Kidney (tissue), 14 donors: ENCODE measurements around the gene FGD3. TPM values are rescaled to one million over a fixed set of nuclear protein-coding genes. Genes with fewer than 3 reads are reported as not detected.

Experiments used
- DNase-seq, 5 donors: peaks; one replicate each; pipeline ENCODE4 v3.0.0-alpha.2; 2013 to 2020
- FAIRE-seq: peaks from 2 replicates; lab custom pipeline; 2012; peaks lifted over from hg19 to GRCh38; lab: Jason Lieb, UNC
- H3K27ac ChIP-seq, 2 donors: one replicate each; pipeline ENCODE4 v1.7.0; 2013; ENCODE audit warnings: low read depth in 2 of 2, low read length in 2 of 2, inconsistent platforms in 1 of 2
- H3K27me3 ChIP-seq: one replicate; pipeline ENCODE4 v1.7.1; 2013; ENCODE audit warnings: low read length, inconsistent platforms; ENCODE audit not compliant: control insufficient read depth, insufficient read depth
- H3K36me3 ChIP-seq, 3 donors: one replicate each; pipeline versions ENCODE4 v1.7.0 to v1.7.1; 2013; ENCODE audit warnings: low read length in 3 of 3, control low read depth in 1 of 3, inconsistent platforms in 1 of 3; ENCODE audit not compliant: insufficient read depth in 3 of 3, control insufficient read depth in 2 of 3
- H3K4me1 ChIP-seq, 3 donors: one replicate each; pipeline versions ENCODE4 v1.7.0 to v1.7.1; 2013; ENCODE audit warnings: low read length in 3 of 3, inconsistent platforms in 1 of 3, low read depth in 1 of 3; ENCODE audit not compliant: control insufficient read depth in 2 of 3, insufficient read depth in 2 of 3
- H3K4me3 ChIP-seq, 3 donors: one replicate each; pipeline versions ENCODE4 v1.7.0 to v1.8.1; 2013; ENCODE audit warnings: low read length in 3 of 3, control low read depth in 1 of 3, inconsistent platforms in 1 of 3
- H3K9ac ChIP-seq, 3 donors: one replicate each; pipeline versions ENCODE4 v1.7.0 to v1.7.1; 2013; ENCODE audit warnings: low read length in 3 of 3, control low read depth in 1 of 3, inconsistent platforms in 1 of 3
- H3K9me3 ChIP-seq, 3 donors: one replicate each; pipeline versions ENCODE4 v1.7.0 to v1.7.1; 2013; ENCODE audit warnings: low read length in 3 of 3, control low read depth in 1 of 3, inconsistent platforms in 1 of 3; ENCODE audit not compliant: control insufficient read depth in 2 of 3, insufficient read depth in 1 of 3
- intact Hi-C: fragments of 100-400 bp; cut with DNase I; formaldehyde crosslinking; loops from one replicate; pipeline ENCODE4 v1.11.1; 2022
- polyA plus RNA-seq: library from polyadenylated mRNA; stranded (reverse); fragments of 350-450 nt; fragmentation: Illumina TruSeq; extraction: RNeasy Lipid Tissue Mini Kit (QIAGEN cat#74804); gene quantifications from one replicate; pipeline ENCODE4 v1.2.3, GENCODE V29; 2014; ENCODE audit warnings: low read depth, low replicate concordance; ENCODE audit not compliant: insufficient read depth
- total RNA-seq: library from RNA; stranded (reverse); fragmentation: NEBNext Ultra II Directional; extraction: Animal tissue kit (Norgen Biotek cat#: 25700); gene quantifications from one replicate; pipeline ENCODE4 v1.2.1, GENCODE V29; 2021
- TF ChIP-seq, protein P1 (sequence below): IDR thresholded peaks from 3 replicates; pipeline ENCODE4 v1.5.1; 2012; ENCODE audit warnings: mild to moderate bottlenecking, moderate library complexity, borderline replicate concordance; ENCODE audit not compliant: insufficient read depth; ENCODE audit errors: extremely low read depth
- donor health status: control.
- donor health status: control.
- donor health status: control.
- donor health status: control.
- donor health status: control.
- donor health status: DM: yes; HTN: yes; CAD: no.
- donor health status: Normal renal cell carcinoma (clear cell type).

The FGD3 gene
- total and polyA plus RNA-seq, 2 donors from 2014 or later: 7.4 to 12.1 TPM

DNA sequence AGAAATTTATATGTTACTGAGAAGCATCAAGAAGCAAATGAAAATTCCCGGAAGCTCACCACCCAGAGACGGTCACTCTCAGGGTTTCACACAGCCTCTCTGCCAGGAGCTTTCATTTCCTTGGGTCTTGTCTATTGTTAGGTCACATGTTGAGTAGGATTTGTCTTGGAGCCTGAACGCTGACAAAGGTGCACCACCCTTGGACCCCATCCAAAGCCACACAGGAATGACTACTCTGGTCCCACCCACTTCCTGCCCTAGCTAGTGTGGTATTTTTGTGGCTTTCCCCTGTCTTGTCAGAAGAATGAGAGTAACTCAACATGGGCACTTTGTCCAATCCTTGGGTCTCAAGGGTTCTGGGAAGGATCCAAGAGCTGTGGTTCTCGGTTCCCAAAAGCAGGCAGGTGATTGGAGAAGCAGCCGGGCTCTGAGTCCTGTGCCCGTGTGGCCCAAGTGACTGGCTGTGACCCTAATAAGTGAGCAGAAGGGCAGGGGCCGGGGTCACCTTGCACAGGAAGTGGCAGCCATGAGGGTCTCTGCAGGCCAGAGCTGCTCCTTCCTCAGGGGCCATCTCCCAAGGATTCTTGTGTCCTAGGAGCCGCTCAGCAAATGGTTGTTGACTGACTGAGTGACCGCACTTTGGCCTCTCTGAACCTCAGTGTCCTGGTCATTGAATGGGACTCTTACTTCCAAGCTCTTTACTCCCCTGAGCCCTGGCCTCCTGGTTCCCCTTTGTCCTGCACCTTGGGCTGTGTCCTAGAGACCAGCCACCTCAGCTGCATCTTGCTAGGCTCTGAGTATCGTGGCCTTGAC lies 6.9 kb downstream of the FGD3 start:
- H3K36me3 ChIP-seq: no peaks in the 10 kb centered on the region
- H3K4me1 ChIP-seq: no peaks in the 10 kb centered on the region
- TF ChIP-seq, protein P1, sequence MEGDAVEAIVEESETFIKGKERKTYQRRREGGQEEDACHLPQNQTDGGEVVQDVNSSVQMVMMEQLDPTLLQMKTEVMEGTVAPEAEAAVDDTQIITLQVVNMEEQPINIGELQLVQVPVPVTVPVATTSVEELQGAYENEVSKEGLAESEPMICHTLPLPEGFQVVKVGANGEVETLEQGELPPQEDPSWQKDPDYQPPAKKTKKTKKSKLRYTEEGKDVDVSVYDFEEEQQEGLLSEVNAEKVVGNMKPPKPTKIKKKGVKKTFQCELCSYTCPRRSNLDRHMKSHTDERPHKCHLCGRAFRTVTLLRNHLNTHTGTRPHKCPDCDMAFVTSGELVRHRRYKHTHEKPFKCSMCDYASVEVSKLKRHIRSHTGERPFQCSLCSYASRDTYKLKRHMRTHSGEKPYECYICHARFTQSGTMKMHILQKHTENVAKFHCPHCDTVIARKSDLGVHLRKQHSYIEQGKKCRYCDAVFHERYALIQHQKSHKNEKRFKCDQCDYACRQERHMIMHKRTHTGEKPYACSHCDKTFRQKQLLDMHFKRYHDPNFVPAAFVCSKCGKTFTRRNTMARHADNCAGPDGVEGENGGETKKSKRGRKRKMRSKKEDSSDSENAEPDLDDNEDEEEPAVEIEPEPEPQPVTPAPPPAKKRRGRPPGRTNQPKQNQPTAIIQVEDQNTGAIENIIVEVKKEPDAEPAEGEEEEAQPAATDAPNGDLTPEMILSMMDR: no peak
- no peak overlapping the region for H3K9ac ChIP-seq
- FAIRE-seq (no peak), DNase-seq (peak in 1 of 5 donors; percentile 35)
- no peak overlapping the region for H3K27ac ChIP-seq
- no peaks in the 10 kb centered on the region for H3K9me3 ChIP-seq
- intact Hi-C loops: no loop called here
- H3K4me3 ChIP-seq: no peak overlapping the region
- no peaks in the 10 kb centered on the region for H3K27me3 ChIP-seq

DNA sequence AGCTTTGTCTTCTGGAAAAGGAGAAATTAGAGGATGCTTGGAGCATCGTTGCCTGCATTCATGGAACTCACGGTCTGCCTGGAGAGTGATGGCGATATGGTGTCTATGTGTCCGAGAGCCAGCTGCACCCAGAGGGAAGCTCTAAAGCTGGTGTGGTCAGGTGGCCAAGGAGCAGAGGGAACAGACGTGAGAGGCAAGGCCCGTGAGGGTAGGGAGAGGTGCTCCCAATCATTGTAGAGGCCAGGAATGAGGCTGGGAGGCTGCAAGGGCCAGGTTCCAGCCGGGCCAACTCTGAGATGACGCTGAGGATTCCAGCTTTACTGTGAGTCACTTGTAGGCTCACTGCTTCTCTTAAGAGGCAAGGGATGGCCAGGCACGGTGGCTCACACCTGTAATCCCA lies 7.6 kb downstream of the FGD3 start:
- no peaks in the 10 kb centered on the region for H3K27me3 ChIP-seq
- TF ChIP-seq, protein P1: no peak
- H3K9ac ChIP-seq: no peak overlapping the region
- FAIRE-seq (no peak), DNase-seq (no peak)
- H3K36me3 ChIP-seq: no peaks in the 10 kb centered on the region
- no peak overlapping the region for H3K27ac ChIP-seq
- no peaks in the 10 kb centered on the region for H3K9me3 ChIP-seq
- no peak overlapping the region for H3K4me3 ChIP-seq
- no peaks in the 10 kb centered on the region for H3K4me1 ChIP-seq
- intact Hi-C loops: no loop called here

DNA sequence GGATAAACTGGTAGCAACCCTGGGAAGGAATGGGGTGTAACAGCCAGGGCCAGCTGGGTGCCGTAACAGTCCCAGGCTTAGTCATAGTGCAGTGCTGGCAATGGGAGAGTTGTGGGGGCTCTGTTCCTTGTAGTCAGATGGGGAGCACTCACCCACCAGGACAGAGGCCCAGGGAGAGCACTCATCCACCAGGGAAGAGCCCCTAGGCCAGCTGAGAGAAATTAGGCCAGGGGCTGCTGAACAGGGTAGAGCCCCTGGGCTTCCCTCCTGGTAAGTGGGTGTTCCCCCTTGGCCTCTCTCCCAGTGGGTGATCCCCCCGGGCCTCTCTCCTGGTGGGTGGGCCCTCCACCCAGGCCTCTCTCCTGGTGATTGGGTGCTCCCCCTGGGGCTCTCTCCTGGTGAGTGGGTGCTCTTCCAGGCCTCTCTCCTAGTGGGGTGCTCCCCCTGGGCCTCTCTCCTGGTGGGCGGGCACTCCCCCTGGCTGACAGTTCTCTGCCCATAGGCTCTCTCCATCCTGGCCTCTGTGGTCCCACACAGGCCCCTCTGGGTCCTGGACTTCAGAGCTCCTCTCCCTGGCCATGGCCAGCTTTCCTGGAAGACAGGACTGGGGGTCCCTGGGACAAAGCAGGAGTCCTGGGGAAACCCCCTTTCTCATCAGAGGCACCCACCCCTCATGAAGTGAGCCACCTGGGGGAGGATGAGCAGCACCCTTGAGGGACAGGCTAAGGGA lies 13.4 kb downstream of the FGD3 start:
- H3K9ac ChIP-seq: no peak overlapping the region
- H3K27ac ChIP-seq: no peak overlapping the region
- FAIRE-seq (no peak), DNase-seq (no peak)
- TF ChIP-seq, protein P1: no peak
- peaks cover 0 to 3% (median 0%) of the 10 kb centered on the region in 3 donors for H3K4me1 ChIP-seq
- no peak overlapping the region for H3K4me3 ChIP-seq
- no peaks in the 10 kb centered on the region for H3K27me3 ChIP-seq
- intact Hi-C loops: no loop called here
- no peaks in the 10 kb centered on the region for H3K36me3 ChIP-seq
- peaks cover 0 to 4% (median 0%) of the 10 kb centered on the region in 3 donors for H3K9me3 ChIP-seq
